ENCODE measurements around the gene SLC4A4.

The SLC4A4 gene

GRCh38 chr4:71570492-71570891, 231.7 kb downstream of the SLC4A4 start:
- TF ChIP-seq GATA1 (IDR thresholded peaks at IDR 0.05; ENCODE audit: low read depth, low read length) (no peak), POLR2A (IDR thresholded peaks at IDR 0.05; ENCODE audit: low read length) (no peak)
- DNase-seq = no peak

- no peak for DNase-seq
- TF ChIP-seq POLR2A (IDR thresholded peaks at IDR 0.05; ENCODE audit: low read length) (no peak), GATA1 (IDR thresholded peaks at IDR 0.05; ENCODE audit: low read depth, low read length) (no peak)
Observed at GRCh38 chr4:71571346-71571745, 232.5 kb downstream of the SLC4A4 start.

GRCh38 chr4:71583971-71584370, 245.2 kb downstream of the SLC4A4 start:
- TF ChIP-seq POLR2A (IDR thresholded peaks at IDR 0.05; ENCODE audit: low read length) (no peak), GATA1 (IDR thresholded peaks at IDR 0.05; ENCODE audit: low read depth, low read length) (no peak)
- no peak for DNase-seq

- TF ChIP-seq GATA1 (IDR thresholded peaks at IDR 0.05; ENCODE audit: low read depth, low read length) (no peak), POLR2A (IDR thresholded peaks at IDR 0.05; ENCODE audit: low read length) (no peak)
Observed at GRCh38 chr4:71584585-71584984, 245.8 kb downstream of the SLC4A4 start.

GRCh38 chr4:71586087-71586763, 247.4 kb downstream of the SLC4A4 start:
- no peak for DNase-seq
- no peak for TF ChIP-seq POLR2A (IDR thresholded peaks at IDR 0.05; ENCODE audit: low read length)
- TF ChIP-seq GATA1 (IDR thresholded peaks at IDR 0.05; ENCODE audit: low read depth, low read length) = no peak

More at GRCh38 chr4:71584585-71584984, 245.8 kb downstream of the SLC4A4 start:
- no peak for DNase-seq

- no peak for DNase-seq
- TF ChIP-seq GATA1 (IDR thresholded peaks at IDR 0.05; ENCODE audit: low read depth, low read length) = no peak
- no peak for TF ChIP-seq POLR2A (IDR thresholded peaks at IDR 0.05; ENCODE audit: low read length)
Observed at GRCh38 chr4:71587995-71588394, 249.2 kb downstream of the SLC4A4 start.

GRCh38 chr4:71592793-71593192, 254.0 kb downstream of the SLC4A4 start:
- no peak for TF ChIP-seq GATA1 (IDR thresholded peaks at IDR 0.05; ENCODE audit: low read depth, low read length)
- no peak for TF ChIP-seq POLR2A (IDR thresholded peaks at IDR 0.05; ENCODE audit: low read length)
- DNase-seq = no peak

- TF ChIP-seq GATA1 (IDR thresholded peaks at IDR 0.05; ENCODE audit: low read depth, low read length) (no peak), POLR2A (IDR thresholded peaks at IDR 0.05; ENCODE audit: low read length) (no peak)
- DNase-seq = no peak
Observed at GRCh38 chr4:71593311-71593710, 254.5 kb downstream of the SLC4A4 start.

- TF ChIP-seq POLR2A (IDR thresholded peaks at IDR 0.05; ENCODE audit: low read length) (no peak), GATA1 (IDR thresholded peaks at IDR 0.05; ENCODE audit: low read depth, low read length) (no peak)
- no peak for DNase-seq
Observed at GRCh38 chr4:71595576-71596108, 256.8 kb downstream of the SLC4A4 start.

GRCh38 chr4:71599578-71599977, 260.8 kb downstream of the SLC4A4 start:
- no peak for DNase-seq
- TF ChIP-seq POLR2A (IDR thresholded peaks at IDR 0.05; ENCODE audit: low read length) (no peak), GATA1 (IDR thresholded peaks at IDR 0.05; ENCODE audit: low read depth, low read length) (no peak)

GRCh38 chr4:71602289-71602900, 263.6 kb downstream of the SLC4A4 start:
- TF ChIP-seq POLR2A (IDR thresholded peaks at IDR 0.05; ENCODE audit: low read length) (no peak), GATA1 (IDR thresholded peaks at IDR 0.05; ENCODE audit: low read depth, low read length) (no peak)
- no peak for DNase-seq

GRCh38 chr4:71604785-71605184, 266.0 kb downstream of the SLC4A4 start:
- DNase-seq = no peak
- TF ChIP-seq GATA1 (IDR thresholded peaks at IDR 0.05; ENCODE audit: low read depth, low read length) (no peak), POLR2A (IDR thresholded peaks at IDR 0.05; ENCODE audit: low read length) (no peak)

GRCh38 chr4:71607109-71607508, 268.3 kb downstream of the SLC4A4 start:
- no peak for DNase-seq
- TF ChIP-seq POLR2A (IDR thresholded peaks at IDR 0.05; ENCODE audit: low read length) (no peak), GATA1 (IDR thresholded peaks at IDR 0.05; ENCODE audit: low read depth, low read length) (no peak)

- no peak for DNase-seq
- no peak for TF ChIP-seq POLR2A (IDR thresholded peaks at IDR 0.05; ENCODE audit: low read length)
- no peak for TF ChIP-seq GATA1 (IDR thresholded peaks at IDR 0.05; ENCODE audit: low read depth, low read length)
Observed at GRCh38 chr4:71607780-71608677, 269.2 kb downstream of the SLC4A4 start.

All from erythroblast (primary cell).